SKM-1 treated with dmso at 0.1 percent for 144 hours (cell line): ENCODE measurements around the gene CIAPIN1.

ENCODE experiments used
- DNase-seq: peaks from one replicate; lab custom pipeline; 2025; ENCODE audit not compliant: unreplicated experiment; lab: John Stamatoyannopoulos, UW

Gene CIAPIN1

DNA sequence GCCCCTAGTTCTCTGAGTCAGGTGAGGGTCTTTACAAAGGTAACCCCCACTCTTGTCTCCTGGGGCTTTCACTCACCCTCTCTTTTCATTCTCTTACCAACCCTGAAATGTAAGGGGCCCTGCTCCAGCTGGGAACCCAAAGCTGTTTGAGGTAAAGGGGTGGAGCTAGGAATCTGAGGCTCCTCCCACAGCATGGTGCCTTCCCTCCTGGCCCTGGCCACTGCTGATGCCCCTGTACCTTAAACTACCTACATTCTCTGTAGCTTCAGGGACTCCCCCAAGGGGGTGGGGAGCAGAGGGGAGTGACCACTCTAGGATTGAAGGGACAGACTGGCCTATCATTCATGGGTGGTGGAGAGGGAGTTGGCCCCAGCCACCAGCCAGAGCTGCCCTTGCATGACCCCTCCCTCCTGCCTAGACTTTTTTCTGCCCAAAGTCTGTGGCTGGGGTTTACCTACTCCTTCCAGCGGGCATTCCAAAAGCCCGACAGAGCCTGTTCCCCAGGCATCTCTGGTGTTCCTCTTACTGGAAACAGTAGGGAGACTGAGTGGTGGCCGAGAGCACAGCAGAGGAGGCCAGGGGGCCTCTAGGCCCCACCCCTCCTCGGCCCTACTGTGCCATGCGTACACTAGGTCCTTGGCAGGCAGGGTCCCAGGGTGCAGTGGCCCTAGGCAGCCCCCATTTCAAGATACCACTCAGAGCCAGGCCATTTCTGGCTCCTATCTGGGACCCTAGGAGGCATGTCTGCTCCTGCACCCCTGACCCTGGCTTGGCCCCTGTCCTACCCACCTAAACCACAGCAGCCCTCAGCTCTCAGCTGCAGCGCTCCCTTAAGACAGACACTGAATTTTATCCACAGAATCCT lies 29.6 kb upstream of the CIAPIN1 start:
- DNase-seq = no peak

- DNase-seq = peak; percentile 84
Measured at GRCh38 chr16:57475711-57476339, 28.6 kb upstream of the CIAPIN1 start.

- no peak for DNase-seq
Measured at GRCh38 chr16:57474671-57475661, 27.8 kb upstream of the CIAPIN1 start.

DNA sequence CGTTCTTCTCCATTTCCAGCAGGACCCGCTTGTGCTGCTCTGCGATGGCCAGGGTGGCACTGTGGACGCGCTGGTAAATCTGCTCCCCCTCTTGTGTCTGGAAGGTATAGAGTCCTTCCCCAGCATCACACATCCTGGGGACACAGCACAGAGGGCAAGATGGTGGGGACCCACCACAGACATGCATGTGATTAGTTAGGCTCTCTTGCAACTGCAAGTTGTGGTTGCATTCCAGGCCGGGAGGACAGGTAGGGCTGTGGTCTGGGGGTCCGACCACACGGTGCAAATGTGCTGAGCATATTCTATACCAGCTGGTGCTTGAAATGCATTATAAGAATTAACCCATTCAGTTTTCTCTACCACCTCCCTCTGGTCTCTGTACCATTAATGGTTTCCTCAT lies 26.7 kb upstream of the CIAPIN1 start:
- no peak for DNase-seq

DNA sequence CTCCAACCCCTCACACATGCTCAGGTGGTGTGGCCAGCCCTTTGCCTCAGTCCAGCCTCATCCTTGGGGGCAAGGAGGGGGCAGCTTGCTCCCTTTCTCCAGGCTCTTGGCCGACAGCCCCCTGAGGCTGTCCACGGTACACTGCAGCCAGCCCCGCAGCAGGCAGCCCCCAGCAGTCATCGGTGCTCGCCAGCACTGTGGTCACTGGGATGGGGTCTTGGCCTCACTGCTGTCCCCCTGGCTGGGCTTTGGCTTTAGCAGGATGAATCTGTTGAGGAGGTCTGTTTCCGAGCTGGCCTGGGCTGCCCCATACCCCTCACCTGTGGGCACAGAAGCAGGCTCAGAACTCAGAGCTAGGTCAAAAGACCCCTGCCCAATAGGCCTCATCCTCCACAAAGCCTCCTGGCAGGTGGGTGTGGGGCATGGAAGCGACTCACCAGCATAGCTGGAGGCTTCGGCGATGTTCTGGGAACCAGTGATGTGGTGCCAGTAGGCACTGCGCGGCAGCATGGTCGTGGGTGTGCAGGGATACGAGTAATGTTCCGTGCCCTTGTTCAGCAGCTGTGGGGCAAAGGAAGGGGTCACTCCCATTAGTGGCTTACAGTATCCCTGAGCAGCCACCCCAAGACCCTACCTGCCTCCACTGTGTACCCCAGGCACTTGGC lies 26.1 kb upstream of the CIAPIN1 start:
- no peak for DNase-seq

GRCh38 chr16:57472665-57473060 lies 25.5 kb upstream of the CIAPIN1 start:
- no peak for DNase-seq

DNA sequence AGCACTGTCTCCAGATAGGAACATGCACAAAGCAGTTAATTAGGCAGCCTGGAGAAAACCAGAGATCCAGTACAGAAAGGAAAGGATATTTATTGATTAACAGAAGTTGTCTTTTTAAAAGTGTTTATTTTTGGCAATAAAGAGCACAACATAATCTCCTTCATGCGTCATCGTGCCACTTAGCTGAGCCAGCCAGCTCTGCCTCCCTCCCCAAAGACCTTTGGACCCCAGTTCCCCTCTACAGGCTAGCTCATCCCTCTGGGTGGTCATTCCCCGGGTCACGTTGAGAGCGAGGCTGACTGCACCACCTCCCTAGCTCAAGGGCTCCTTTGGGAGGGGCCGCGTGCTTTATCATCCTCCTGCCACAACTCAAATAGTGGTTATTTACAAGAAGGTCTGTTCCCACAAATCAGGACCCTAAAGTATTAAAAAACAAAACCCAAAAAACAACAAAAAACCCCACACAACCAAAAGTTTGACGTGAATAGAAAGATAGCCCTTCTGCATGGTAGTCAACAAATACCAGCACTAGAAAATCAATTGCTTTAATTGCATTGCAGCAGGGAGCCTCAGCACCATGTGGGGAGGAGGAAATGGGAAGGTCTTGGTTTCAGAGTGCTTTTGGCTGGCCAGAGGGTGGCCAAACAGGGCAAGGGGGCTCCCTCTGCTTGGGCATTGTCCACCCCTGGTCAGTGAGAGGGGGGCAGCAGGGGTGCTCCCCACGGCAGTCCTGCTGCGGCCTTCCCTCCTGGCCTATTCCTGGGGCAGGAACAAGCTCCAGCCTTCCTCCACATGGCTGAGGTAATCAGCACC lies 24.9 kb upstream of the CIAPIN1 start:
- DNase-seq = no peak

- no peak for DNase-seq
Measured at GRCh38 chr16:57471209-57471608, 24.0 kb upstream of the CIAPIN1 start.

DNA sequence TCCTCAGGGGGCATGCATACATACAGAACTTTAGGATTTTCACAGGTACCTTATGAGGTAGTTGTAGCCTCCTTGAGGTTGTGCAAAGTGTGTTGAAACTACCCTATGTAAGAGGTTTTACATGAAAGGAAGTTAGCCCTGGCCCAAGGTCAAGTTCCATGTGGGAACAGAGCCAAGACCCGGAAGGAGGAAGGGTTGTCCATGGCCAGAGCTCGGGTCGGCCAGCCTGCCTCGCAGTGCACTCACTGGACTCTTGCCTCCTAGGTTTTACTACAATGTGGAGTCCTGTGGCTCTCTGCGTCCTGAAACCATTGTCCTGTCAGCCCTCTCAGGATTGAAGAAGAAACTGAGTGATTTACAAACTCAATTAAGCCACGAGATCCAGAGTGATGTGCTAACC lies 23.5 kb upstream of the CIAPIN1 start:
- DNase-seq = no peak

DNA sequence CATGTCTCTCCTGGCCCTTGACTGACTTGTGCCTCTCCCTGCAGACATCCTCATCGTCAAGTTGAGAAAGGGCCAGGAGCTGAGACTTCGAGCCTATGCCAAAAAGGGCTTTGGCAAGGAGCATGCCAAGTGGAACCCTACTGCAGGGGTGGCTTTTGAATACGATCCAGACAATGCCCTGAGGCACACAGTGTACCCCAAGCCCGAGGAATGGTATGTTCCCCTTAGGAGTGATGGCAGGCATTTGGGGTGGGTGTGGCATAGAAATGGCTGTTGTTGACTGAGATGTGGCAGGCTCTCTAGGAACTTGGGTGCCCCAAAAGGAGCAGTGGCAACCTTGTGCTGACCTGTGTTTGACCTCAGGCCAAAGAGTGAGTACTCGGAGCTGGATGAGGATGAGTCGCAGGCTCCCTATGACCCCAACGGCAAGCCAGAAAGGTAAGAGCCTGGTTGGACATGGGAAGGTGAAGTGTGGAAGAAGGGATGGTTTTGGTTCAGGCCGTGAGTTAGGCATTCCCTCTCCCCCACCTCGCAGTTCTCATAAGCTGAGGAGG lies 22.8 kb upstream of the CIAPIN1 start:
- DNase-seq = no peak

GRCh38 chr16:57469046-57469445 lies 21.9 kb upstream of the CIAPIN1 start:
- DNase-seq = no peak

DNA sequence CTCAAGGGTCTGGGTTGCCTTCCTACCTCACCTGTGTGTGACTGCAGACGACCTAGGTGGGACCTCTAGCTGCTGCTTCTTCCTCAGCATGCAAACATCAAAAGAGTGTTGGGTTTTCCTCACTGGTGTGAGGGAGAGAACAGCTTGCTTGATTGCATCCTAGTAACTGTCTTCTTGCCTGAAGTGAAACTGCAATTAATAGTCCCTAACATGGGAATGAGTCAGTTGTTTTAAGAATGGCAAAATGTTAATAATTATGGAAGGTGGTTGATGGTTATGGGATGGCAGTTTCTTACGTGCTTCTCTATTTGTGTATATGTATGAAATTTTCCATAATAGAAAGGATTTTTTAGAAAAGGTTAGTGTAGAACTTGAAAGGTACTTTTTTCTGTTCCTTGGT lies 21.2 kb upstream of the CIAPIN1 start:
- DNase-seq = no peak

GRCh38 chr16:57464523-57464922 lies 17.3 kb upstream of the CIAPIN1 start:
- no peak for DNase-seq

DNA sequence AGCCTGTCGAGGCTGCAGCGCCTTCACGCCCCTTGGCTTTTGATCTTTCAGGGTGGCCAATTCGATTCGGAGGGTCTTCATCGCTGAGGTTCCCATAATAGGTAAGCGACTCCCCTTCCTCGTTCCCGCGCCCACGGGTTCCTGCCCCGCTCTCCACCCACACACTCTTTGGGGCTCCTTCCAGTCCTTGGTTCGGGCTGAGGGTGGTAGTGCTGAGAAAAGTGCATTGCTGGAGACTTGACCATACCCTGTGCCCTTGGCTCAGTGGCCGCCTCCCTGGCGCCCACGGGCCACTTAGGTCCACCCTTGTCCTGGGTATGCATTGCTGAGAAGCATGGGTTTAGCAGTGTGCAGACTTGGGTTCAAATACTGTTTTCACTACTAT lies 15.8 kb upstream of the CIAPIN1 start:
- DNase-seq = no peak

GRCh38 chr16:57462209-57462977 lies 15.2 kb upstream of the CIAPIN1 start, which contains the start of gene POLR2C:
Gene POLR2C (plus strand): TSS chr16:57462679. CDS start chr16:57462725, 46 bp downstream.
- DNase-seq = peak; percentile 58

- DNase-seq = no peak
Measured at GRCh38 chr16:57452021-57452420, 4.8 kb upstream of the CIAPIN1 start.

GRCh38 chr16:57446531-57447185 lies 527 bp downstream of the CIAPIN1 start:
- DNase-seq = no peak

DNA sequence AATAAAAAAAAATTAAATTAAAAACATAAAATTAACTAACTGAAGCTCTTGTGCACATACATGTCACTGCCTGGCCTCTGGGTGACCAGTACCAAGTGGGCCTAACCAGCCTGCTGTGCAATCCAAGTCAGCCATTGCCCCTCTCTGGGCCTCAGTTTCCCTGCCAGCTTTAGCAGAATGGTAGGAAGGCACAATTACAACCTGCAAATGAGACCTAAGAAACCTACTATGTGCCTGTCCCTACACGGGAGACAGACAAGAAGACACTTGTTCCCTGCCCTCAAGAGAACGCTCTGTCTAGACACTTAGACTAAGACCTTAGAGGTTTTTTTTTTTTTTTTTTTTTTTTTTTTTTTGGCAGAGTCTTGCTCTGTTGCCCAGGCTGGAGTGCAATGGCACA lies 1.7 kb downstream of the CIAPIN1 start:
- no peak for DNase-seq
